ENCODE measurements around the gene ZNF599. TPM values are rescaled to one million over a fixed set of nuclear protein-coding genes. Genes with fewer than 3 reads are reported as not detected.

Gene ZNF599
- total RNA-seq, 1 donor from 2014 or later: 2.7 TPM

DNA sequence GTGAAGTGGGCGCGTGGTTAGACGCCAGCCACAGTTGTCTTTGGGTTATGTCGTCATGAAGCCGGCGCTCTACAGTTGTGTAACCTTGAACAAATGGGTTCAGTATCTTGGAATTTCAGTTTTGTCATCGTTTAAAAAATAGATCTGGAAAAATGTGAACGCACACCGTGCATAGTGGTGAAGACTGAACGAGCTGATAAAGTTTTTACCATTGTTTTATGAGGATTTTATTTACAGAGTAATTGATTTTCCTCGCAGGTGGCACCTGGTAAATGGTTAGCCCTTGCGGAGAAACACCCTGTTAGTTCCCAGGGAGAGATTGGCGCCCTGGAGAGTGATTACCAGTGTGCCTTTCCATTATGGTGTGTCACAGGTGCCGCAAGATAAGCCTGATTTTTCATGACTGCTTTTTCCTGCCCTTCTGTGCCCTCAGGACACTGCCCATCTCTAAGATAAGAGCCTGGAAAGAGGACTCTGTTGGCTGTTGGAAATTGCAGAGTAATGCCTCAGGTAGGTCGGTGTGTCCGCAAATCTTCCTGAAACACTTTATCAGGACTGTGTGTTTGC lies 38.4 kb downstream of the ZNF599 start:
- ATAC-seq: peak; percentile 80

DNA sequence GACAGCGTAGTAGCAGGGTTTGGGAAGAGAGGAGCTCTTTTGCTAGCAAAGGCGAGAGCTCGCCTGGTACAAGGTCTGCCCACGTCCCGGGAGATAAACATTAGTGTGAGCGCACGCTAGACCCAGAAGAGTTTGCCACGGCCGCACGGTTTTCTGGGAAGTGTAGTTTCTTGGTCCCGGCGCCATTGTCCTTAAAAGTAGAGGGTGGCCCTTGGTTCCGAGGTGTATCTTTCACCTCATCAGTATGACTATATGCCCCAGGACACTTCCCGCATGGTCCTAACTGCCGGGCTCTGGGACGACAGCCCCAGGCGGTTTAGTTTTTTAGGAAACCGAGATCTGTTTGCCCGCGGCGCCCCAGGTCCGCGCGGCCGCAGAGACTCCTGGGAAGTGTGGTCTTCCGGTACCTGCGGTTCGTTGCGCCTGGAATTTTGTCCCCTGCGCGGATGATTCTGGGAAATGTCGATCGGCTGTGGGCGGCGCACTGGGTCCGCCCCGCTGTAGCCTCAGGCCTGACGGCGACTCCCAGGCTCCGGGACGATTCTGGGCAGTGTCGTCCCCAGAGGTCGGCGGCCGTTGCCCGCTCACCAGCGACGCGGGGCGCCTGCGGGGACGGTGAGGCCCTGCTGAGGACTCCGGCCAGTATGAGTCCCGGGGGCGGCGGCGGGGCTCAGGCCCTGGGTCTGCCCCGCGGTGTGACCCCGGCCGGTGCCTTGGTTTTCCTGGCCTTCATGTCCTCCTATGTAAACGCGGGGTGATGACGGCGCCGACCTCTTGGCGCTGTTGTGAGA lies 39.1 kb downstream of the ZNF599 start, which contains the start of gene ZNF181:
Gene ZNF181 (plus strand): TSS at position 498 of the 791 bp plus-strand sequence. CDS start 795 bp downstream, outside the sequence.
- peak; percentile 92 for ATAC-seq

DNA sequence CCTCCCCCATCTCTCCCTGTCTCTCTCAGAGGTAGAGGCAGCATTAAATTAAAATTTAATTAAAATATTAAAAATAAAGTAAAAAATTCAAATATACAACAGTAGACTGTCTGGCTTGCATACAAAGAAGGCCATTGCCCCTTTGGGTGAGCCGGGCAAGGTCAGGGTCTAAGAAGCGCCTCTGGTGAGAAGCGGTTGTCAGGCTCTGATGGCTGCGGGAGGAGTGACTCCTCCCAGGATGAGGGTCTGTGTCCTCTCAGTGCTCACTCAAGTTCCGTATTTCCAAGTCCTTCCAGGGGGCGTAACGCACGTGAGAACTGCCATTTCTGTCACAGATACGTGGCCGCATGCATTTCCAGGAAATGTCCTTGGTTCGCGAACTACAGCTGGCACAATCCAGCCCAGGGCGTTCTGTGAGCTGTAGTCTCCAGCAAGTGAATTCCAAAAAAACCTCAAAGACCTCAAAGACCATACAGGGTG lies 39.7 kb downstream of the ZNF599 start:
- no peak for ATAC-seq

DNA sequence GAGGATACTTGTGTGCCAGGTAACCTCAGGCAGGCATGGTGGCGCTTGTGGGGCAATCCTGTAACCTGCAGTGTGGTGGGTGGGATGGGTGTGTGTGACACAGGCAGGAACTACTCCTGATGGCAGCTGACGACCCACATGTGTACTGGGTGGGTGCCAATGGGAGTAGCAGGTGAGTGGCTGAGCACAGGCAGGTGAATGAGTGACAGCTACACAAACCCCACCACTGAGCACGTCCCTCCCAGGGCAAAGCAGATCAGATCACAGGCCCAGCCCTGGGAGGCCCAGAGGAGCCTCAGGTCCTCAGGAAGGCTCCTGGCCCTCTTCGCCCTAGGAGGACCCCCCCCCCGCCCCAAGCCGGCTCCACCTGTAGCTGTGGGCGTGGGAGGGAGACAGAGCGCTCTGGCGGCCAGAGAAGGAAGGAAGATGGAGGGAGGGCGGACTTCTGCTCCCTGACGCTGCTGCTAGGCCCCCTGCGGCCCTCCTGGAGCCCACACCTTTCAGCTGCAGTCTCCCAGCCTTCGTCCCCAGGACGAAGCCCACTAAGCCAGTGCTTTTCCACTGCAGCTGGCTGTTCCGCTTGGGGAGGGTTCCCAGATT lies 40.3 kb downstream of the ZNF599 start:
- no peak for ATAC-seq

DNA sequence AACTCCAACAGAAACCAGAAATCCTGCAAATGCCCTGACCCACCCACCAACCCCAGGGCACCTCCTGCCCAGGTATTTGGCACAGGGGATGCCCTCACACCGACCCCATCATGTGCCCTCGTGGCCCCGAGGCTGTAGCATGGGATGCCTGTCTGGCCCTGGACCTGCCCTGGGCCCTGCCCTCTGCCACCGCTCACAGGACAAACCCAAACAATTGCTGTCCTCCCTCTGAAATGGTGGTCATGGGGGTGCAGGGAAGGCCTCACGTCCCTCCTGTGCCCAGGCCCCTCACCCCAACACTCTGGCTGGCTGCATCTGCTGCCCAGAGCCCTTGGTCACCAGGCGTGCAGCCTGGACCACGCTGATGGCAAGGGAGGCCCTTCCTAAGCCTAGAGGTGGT lies 41.1 kb downstream of the ZNF599 start:
- no peak for ATAC-seq

DNA sequence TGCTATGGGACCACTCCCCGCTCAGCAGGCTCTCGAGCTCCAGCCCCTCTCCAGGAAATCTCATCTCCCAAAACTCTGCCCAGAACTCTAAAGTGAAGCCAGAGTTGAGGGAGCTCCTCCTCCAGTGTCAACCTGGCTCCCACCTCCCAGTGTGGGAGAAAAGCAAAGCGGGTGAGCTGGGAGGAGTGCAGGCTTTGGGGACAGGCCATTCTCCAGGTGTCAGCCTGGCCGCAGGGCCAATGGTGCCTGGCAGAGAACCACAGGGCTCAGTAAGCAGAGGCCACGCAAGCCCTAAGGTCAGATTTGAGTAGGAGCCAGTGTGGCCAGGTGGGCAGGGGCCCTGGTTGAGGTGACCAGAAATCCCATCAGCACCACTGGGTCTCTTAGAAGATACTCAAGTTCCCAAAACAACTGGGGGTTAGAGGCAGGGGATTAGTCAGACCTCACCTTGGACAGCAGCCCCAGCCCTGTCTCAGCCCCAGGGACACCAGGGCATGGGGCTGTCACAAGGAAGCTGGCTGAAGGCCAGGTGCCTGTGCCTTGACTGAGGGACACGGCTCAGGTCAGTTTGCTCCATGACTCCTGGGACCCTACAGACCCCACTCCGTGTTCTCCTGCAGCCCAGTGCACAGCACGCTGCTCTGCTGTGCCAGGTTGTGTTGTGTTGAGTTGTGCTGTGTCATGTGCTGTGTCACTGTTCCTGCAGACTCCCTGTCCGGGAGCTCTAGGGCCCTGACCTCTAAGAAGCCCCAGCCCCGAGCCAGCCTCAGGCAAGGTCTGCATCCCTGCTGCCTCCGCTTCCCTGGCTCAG lies 41.8 kb downstream of the ZNF599 start:
- no peak for ATAC-seq

DNA sequence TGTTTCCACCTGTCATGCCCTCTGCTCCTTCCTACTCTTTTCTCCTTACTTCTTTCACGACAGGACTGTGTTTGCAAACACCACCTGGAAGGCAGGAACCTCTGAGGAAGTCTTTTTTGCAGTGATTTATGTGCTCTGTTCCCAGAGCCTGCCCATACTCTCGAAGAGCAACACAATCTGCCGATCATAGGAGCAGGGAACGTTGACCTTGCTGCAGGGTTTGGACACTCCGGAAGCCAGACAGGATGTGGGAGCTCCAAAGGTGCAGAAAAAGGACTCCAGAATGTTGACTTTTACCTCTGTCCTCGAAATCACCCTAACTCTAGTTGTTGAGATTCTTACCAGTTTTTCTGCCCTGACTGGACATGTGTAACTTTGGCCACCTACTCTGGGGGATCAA lies 47.6 kb downstream of the ZNF599 start:
- no peak for ATAC-seq

DNA sequence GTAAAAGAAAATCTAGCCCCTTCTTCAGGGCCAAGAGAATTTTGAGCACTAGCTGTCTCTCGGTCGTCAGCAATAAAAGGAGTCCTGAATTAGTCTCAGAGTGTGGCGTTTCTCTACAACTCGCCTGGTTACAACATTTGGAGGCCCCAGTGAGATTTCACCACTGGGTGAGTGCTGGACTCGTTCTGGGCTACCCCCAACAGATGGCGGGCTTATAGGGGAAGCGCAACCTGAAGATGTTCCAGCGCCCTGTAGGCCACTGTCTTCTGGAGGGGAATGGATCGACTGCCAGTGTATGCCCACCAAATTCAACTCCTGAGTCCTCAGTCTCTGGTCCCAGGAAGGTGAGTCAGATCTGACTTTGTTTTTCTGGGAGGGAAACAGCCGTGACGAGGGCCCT lies 50.7 kb downstream of the ZNF599 start:
- ATAC-seq: no peak

DNA sequence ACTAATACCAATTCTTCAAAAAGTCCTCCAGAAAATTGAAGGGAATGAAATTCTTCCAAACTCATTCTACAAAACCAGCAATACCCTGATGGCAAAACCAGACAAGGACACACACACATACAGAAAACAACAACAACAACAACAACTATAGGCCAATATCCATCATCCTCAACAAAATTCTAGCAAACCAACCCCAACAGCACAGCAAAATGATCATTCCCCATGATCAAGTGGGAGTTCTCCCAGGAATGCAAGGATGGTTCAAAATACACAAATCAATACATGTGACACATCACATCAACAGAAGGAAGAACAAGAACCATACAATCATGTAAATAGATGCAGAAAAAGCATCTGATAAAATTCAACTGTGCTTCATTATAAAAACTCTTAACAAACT lies 57.7 kb downstream of the ZNF599 start:
- no peak for ATAC-seq

DNA sequence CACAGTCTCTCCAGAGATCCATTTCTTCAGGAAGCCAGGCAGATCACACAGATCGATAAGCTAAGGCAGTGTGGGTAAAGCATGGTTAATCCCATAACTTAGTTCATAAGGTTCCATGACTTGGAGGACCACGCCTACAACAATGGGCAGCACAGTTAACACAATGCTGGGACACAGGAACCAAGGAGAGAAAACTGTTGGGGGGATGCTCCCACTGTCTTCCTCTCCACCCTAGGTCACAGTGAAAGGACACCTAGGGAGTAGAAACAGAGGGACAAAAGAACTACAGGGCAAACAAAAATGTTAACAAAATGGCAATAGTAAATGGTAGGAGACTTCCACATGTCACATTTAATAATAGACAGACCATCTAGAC lies 59.8 kb downstream of the ZNF599 start:
- ATAC-seq: no peak

DNA sequence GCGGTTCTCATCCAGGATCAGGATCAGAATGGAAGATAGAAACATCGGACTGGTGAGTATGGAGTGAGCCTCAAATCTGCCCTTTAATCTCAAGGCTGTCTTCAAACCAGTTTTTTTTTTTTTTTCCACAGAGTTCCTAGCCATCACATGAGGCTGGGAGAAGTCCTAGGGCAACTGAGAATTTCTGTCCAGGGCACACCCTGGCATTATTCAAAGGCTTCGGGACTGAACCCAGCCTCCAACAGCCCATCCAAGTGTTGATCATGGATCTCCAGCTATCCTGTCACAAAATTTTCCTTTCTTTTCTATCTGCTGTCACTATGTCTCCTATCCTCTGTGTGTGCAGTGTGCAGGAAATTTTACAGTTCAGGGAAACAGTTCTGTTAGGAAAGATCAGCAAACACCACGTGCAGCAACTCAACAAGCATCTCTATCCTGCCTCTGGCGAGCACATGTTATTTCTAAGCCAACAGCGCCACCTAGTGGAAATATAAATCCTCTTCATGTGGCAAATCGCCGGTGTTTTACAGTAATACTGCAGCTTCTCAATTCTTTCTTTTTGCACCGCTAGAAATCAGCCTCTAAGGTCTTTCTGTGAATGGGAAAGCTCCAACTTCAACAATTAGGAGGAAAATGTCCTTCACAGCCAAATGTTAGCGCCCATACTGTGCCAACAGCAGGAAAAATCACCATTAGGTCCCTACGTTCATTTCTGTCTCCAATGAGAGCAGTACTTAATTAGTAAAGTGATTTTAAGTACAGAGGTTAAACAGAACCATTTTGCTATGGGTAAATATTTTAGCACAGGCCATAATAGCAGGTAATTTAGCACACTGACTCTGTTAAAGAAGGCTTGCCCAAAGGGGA lies 60.4 kb downstream of the ZNF599 start:
- peak; percentile 67 for ATAC-seq

DNA sequence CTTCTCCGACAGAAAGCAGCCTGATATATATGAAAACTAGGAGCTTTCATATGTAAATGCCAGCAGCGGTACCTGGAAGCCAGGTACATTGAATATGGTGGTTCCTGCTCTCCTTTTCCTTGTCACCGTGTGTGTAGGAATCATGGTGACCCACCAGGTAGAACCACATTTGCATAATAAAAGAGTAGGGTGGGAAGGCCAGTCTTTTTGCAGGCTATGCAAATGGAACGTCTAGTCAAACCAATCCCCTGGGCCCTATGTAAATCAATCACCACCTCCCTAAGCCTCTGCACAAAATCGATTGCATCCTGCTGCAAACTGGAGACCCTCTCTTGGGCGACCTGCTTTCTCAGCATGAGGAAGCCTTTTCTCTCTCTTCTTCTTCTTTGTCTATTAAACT lies 61.1 kb downstream of the ZNF599 start:
- ATAC-seq: no peak

Other genes starting within 250 kb of the ZNF599 start
- 0.32 TPM for gene SCGB2B2, start 96.1 kb downstream of the ZNF599 start, total RNA-seq
- gene ZNF302, start 95.5 kb downstream of the ZNF599 start, total RNA-seq: 7.2 TPM
- gene ZNF181, start 39.0 kb downstream of the ZNF599 start, total RNA-seq: 3.9 TPM
- gene ZNF30, start 153.7 kb upstream of the ZNF599 start, total RNA-seq: 1.4 TPM
- gene ZNF792, start 191.0 kb upstream of the ZNF599 start, total RNA-seq: 1.8 TPM
- 11.8 TPM for gene GRAMD1A, start 227.1 kb upstream of the ZNF599 start, total RNA-seq